Panc1 (cell line): ENCODE measurements around the gene LILRB3. TPM values are rescaled to one million over a fixed set of nuclear protein-coding genes. Genes with fewer than 3 reads are reported as not detected.

ENCODE experiments used
- ATAC-seq: fragments of 200-7000 bp; cut with Tn5 transposase; 2 replicates; pipeline ENCODE4 v1.9.1; 2020; ENCODE audit warnings: mild to moderate bottlenecking, moderate library complexity
- BruUV-seq: library from RNA; stranded (reverse); fragments of 400-500 nt; replicated peaks from 2 replicates; lab custom pipeline; 2021; lab: Mats Ljungman, UMichigan
- CTCF ChIA-PET: fragments of 300-600 bp; sonication (Branson Sonifier 250); formaldehyde crosslinking; loops from one replicate; lab custom pipeline; 2022; ENCODE audit warnings: antibody characterized with exemption; lab: Charles Lee
- POLR2A ChIA-PET: fragments of 300-600 bp; sonication (Branson Sonifier 250); formaldehyde crosslinking; loops from one replicate; lab custom pipeline; 2022; ENCODE audit warnings: antibody characterized with exemption; lab: Charles Lee
- DNase-seq: peaks from one replicate; pipeline ENCODE4 v3.0.0-alpha.2; 2010; ENCODE audit warnings: low read depth, low spot score
- H3K27ac ChIP-seq: 2 replicates; pipeline ENCODE4 v1.5.1; 2011; ENCODE audit warnings: mild to moderate bottlenecking, low read length, inconsistent platforms
- H3K27me3 ChIP-seq: fragments of 200-500 bp; sonication (Bioruptor generic); 2 replicates; pipeline ENCODE4 v1.6.0; 2014; ENCODE audit warnings: low read length, inconsistent platforms; ENCODE audit not compliant: control insufficient read depth, insufficient read depth
- H3K36me3 ChIP-seq: fragments of 200-500 bp; sonication (Bioruptor generic); 2 replicates; pipeline ENCODE4 v1.5.1; 2014; ENCODE audit warnings: inconsistent platforms, mild to moderate bottlenecking, low read length, moderate library complexity; ENCODE audit not compliant: control insufficient read depth, insufficient read depth
- H3K4me1 ChIP-seq: 2 replicates; pipeline ENCODE4 v1.5.1; 2011; ENCODE audit warnings: inconsistent platforms, mild to moderate bottlenecking, low read length, moderate library complexity; ENCODE audit not compliant: control insufficient read depth, insufficient read depth
- H3K4me3 ChIP-seq, 2 experiments: 2 replicates each; pipeline ENCODE4 v1.5.1; 2011 to 2012; ENCODE audit warnings: low read depth in 2 of 2, low read length in 2 of 2, mild to moderate bottlenecking in 2 of 2, inconsistent platforms in 1 of 2, moderate library complexity in 1 of 2
- H3K9me3 ChIP-seq: fragments of 200-500 bp; sonication (Bioruptor generic); 2 replicates; pipeline ENCODE4 v1.5.1; 2014; ENCODE audit warnings: low read depth, mild to moderate bottlenecking, inconsistent platforms, low read length, moderate library complexity; ENCODE audit not compliant: control insufficient read depth, insufficient read depth
- CTCF ChIP-seq: fragments of 450-650 bp; IDR thresholded peaks from 2 replicates; pipeline ENCODE4 v1.5.1; 2017; ENCODE audit warnings: mild to moderate bottlenecking
- POLR2AphosphoS5 ChIP-seq: IDR thresholded peaks from 2 replicates; pipeline ENCODE4 v1.6.1; 2012; ENCODE audit warnings: mild to moderate bottlenecking, low read depth, low read length, moderate library complexity
- REST ChIP-seq, 2 experiments: IDR thresholded peaks; 2 replicates each; pipeline ENCODE4 v1.6.1; 2011 to 2012; ENCODE audit warnings: low read depth in 2 of 2, control low read depth in 1 of 2, low read length in 1 of 2, mild to moderate bottlenecking in 1 of 2, moderate library complexity in 1 of 2; ENCODE audit not compliant: insufficient read depth in 1 of 2
- SIN3A ChIP-seq: IDR thresholded peaks from 2 replicates; pipeline ENCODE4 v1.6.1; 2012; ENCODE audit warnings: low read depth, mild to moderate bottlenecking, low read length, moderate library complexity, borderline replicate concordance; ENCODE audit not compliant: insufficient read depth
- TCF7L2 ChIP-seq: IDR thresholded peaks from 2 replicates; pipeline ENCODE4 v1.6.1; 2011; ENCODE audit warnings: mild to moderate bottlenecking, low read depth, low read length, inconsistent platforms
- in situ Hi-C: cut with HindIII; loops from 2 replicates; pipeline ENCODE4 v1.10.0; 2016; ENCODE audit warnings: low sequenced_read_pairs, low pct_unique_long_range_greater_than_20kb
- intact Hi-C: fragments of 100-400 bp; cut with micrococcal nuclease; formaldehyde crosslinking; loops from one replicate; pipeline ENCODE4 v1.10.0; 2022; ENCODE audit not compliant: unreplicated experiment
- total RNA-seq: library from RNA; stranded (reverse); gene quantifications from one replicate; pipeline ENCODE4 v1.2.1, GENCODE V29; 2021; ENCODE audit not compliant: unreplicated experiment

Gene LILRB3
- total RNA-seq, 1 experiment from 2014 or later, result 0.18 TPM

DNA sequence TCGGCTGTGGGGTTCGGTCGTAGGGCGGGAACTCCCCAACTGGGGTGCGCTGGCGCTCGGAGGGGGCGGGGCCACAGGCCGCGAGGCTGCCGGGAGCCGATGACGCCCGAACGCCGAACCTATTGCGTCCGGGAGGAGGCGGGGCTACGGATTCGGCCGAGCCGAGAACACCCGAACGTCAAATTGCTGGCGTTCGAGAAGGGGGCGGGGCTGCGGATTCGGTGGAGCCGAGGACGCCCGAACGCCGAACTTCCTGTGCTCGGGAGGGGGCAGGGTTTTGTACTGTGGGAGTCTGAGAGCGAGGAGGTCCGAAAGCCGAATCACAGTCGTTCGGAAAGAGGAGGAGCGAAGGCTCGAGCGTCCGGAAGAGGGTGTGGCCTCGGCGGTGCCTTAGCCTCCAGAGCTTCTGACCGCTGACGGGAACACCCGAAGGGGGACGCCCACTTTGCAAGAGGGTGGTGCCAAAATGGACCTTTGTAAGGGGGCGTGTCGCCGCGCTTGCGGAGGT is 32.2 kb downstream of the LILRB3 start:
- TF ChIP-seq REST (IDR thresholded peaks at IDR 0.05; ENCODE audit: insufficient read depth in 1 of 2, low read depth in 2 of 2, low read length in 1 of 2), result no peak
- TF ChIP-seq SIN3A, result no peak
- no peak for TF ChIP-seq POLR2AphosphoS5
- TF ChIP-seq TCF7L2, result no peak
- TF ChIP-seq CTCF, result no peak
- ATAC-seq (peak; percentile 80), DNase-seq (peak; percentile 100)
- ChIA-PET POLR2A (interaction anchor here (0.6 to 4.1 kb wide), 5 partner anchors 10 to 282 kb away, joined by 3 to 18 read pairs (median 5); partner anchors contain the start of genes CDC42EP5 and RPS9), CTCF (interaction anchor here (0.5 to 1.5 kb wide), 4 partner anchors 40 to 210 kb away, joined by 3 to 8 read pairs (median 3); no protein-coding TSS in a partner anchor)
- Histone ChIP-seq H3K27ac (peak overlapping the region; percentile 96), H3K4me3 (peak overlapping the region; percentile 85 to 87), H3K27me3 (no peaks in the 10 kb centered on the region), H3K4me1 (peaks cover 13% of the 10 kb centered on the region; the same call in 1 of the 2 replicates), H3K9me3 (no peaks in the 10 kb centered on the region), H3K36me3 (peaks cover 13% of the 10 kb centered on the region)
- no TSS peak for BruUV-seq
- in situ Hi-C loops, result no loop called here
- intact Hi-C loops, result no loop called here

DNA sequence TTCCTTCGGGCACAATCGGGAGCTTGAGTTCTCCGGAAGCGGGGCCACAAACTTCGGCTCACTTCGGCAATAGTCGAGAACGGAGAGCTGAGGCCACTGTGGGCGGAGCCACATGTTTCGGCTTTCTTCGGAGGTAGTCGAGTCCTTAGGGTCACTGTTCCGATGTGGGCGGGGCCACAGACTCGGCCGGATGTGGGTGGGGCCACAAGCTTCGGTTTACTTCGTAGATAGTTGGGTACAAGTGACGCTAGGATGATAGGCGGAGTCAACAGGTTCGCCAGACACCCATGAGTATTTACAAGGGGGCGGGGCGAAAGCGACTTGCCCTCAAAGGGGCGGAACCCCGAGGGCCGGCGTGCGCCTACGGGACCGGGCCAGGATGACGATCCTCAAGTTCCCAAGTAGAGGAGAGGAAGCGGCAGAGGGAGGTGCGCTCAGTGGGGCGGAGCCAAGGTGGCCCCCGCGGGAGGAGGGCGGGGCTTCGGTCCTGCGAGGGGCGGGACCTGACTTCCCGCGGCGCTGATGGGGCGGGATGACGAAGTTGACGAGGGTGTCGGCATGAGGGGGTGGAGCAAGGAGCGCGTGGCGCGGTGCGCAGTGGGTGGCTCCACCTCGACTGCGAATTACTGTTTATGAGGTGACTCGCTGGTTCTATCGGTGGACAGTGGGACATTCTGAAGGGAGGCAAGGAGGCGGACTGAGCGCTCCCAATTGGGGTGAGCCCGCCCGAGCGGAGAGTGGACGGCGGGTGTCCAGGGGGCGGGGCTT is 32.9 kb downstream of the LILRB3 start:
- POLR2A ChIA-PET, result interaction anchor here (0.6 to 4.1 kb wide), 10 partner anchors 10 to 701 kb away, joined by 3 to 18 read pairs (median 5); partner anchors contain the start of genes CDC42EP5, RPS9 and TMC4
- DNase-seq, result peak; percentile 100
- no peak for TF ChIP-seq CTCF
- 0 out of 2 replicates have a peak, but pooled peaks have one; percentile 74 for TF ChIP-seq SIN3A
- TF ChIP-seq TCF7L2, result no peak
- peak; percentile 76 for TF ChIP-seq POLR2AphosphoS5
- TF ChIP-seq REST (IDR thresholded peaks at IDR 0.05; ENCODE audit: insufficient read depth in 1 of 2, low read depth in 2 of 2, low read length in 1 of 2), result no peak; a peak in 1 of 4 replicates
- no TSS peak for BruUV-seq
- no peaks in the 10 kb centered on the region for H3K9me3 ChIP-seq
- peaks cover 13% of the 10 kb centered on the region for H3K36me3 ChIP-seq
- CTCF ChIA-PET, result interaction anchor here (0.5 to 1.3 kb wide), 8 partner anchors 10 to 284 kb away, joined by 3 to 8 read pairs (median 4); no protein-coding TSS in a partner anchor
- no peaks in the 10 kb centered on the region for H3K27me3 ChIP-seq
- peaks cover 13% of the 10 kb centered on the region; the same call in 1 of the 2 replicates for H3K4me1 ChIP-seq
- intact Hi-C loops, result no loop called here
- ATAC-seq, result peak; percentile 74
- in situ Hi-C loops, result no loop called here
- peak overlapping the region; percentile 92 for H3K27ac ChIP-seq
- peak overlapping the region; percentile 74 to 87 for H3K4me3 ChIP-seq
